Karpas-422 (cell line): ENCODE measurements around the gene PDE2A. TPM values are rescaled to one million over a fixed set of nuclear protein-coding genes. Genes with fewer than 3 reads are reported as not detected.

Experiments used
- DNase-seq: peaks from one replicate; pipeline ENCODE4 v3.0.0-alpha.2; 2015
- H2AFZ ChIP-seq: fragments of 200-600 bp; sonication (generic); 2 replicates; pipeline ENCODE4 v1.6.1; 2014; ENCODE audit warnings: antibody characterized with exemption, low read length, mixed read lengths
- H3K27ac ChIP-seq: fragments of 200-600 bp; sonication (generic); 2 replicates; pipeline ENCODE4 v1.5.1; 2014; ENCODE audit warnings: mild to moderate bottlenecking, low read length, moderate library complexity
- H3K27me3 ChIP-seq: fragments of 200-600 bp; sonication (generic); 2 replicates; pipeline ENCODE4 v1.6.1; 2014; ENCODE audit warnings: low read length, mixed read lengths
- H3K36me3 ChIP-seq: fragments of 200-600 bp; sonication (generic); 2 replicates; pipeline ENCODE4 v1.6.1; 2014; ENCODE audit warnings: low read length, mixed read lengths; ENCODE audit not compliant: insufficient read depth
- H3K4me1 ChIP-seq: fragments of 200-600 bp; sonication (generic); 2 replicates; pipeline ENCODE4 v1.6.1; 2014; ENCODE audit warnings: mild to moderate bottlenecking, low read length, mixed read lengths
- H3K4me2 ChIP-seq: fragments of 200-600 bp; sonication (generic); 2 replicates; pipeline ENCODE4 v1.6.1; 2014; ENCODE audit warnings: low read length, low read depth, mild to moderate bottlenecking; ENCODE audit not compliant: poor library complexity, severe bottlenecking
- H3K4me3 ChIP-seq: fragments of 200-600 bp; sonication (generic); 2 replicates; pipeline ENCODE4 v1.5.1; 2014; ENCODE audit warnings: mild to moderate bottlenecking, antibody characterized with exemption, low read length, mixed read lengths
- H3K79me2 ChIP-seq: fragments of 200-600 bp; sonication (generic); 2 replicates; pipeline ENCODE4 v1.6.1; 2014; ENCODE audit warnings: mild to moderate bottlenecking, low read length, mixed read lengths
- H3K9ac ChIP-seq: fragments of 200-600 bp; sonication (generic); 2 replicates; pipeline ENCODE4 v1.6.0; 2014; ENCODE audit warnings: low read length
- H3K9me2 ChIP-seq: fragments of 200-600 bp; sonication (generic), shearing (Covaris generic); replicated peaks from 2 replicates; pipeline ENCODE4 v1.6.0; 2014; ENCODE audit warnings: mild to moderate bottlenecking, low read length, moderate library complexity; ENCODE audit not compliant: insufficient read depth
- H3K9me3 ChIP-seq: fragments of 300-700, 200-600 bp; sonication (generic); 2 replicates; pipeline ENCODE4 v1.6.1; 2014; ENCODE audit warnings: low read length, mixed read lengths
- H4K20me1 ChIP-seq: fragments of 200-600 bp; sonication (generic); 2 replicates; pipeline ENCODE4 v1.6.1; 2014; ENCODE audit warnings: mild to moderate bottlenecking, antibody characterized with exemption, low read length, low read depth; ENCODE audit not compliant: insufficient read depth
- total RNA-seq: library from RNA; depleted of rRNA; stranded (reverse); fragments of >200 nt; shearing (Covaris generic); gene quantifications from 2 replicates; pipeline ENCODE4 v1.2.3, GENCODE V29; 2014; ENCODE audit warnings: low replicate concordance

The PDE2A gene
- total RNA-seq, 1 experiment from 2014 or later, result 1.8 TPM

- no peak for DNase-seq
- Histone ChIP-seq H3K27me3 (no peaks in the 10 kb centered on the region), H3K27ac (no peak overlapping the region), H3K9ac (no peak overlapping the region), H3K4me3 (no peak overlapping the region), H2AFZ (no peak overlapping the region), H3K36me3 (no peaks in the 10 kb centered on the region), H3K79me2 (no peaks in the 10 kb centered on the region), H3K4me2 (no peak overlapping the region), H3K4me1 (no peaks in the 10 kb centered on the region), H4K20me1 (no peaks in the 10 kb centered on the region), H3K9me3 (no peaks in the 10 kb centered on the region), H3K9me2 (no peaks in the 10 kb centered on the region)
Observed at GRCh38 chr11:72548463-72548862, 125.8 kb downstream of the PDE2A start.

GRCh38 chr11:72546866-72547265 lies 127.4 kb downstream of the PDE2A start:
- no peak overlapping the region for H3K27ac ChIP-seq
- no peaks in the 10 kb centered on the region for H4K20me1 ChIP-seq
- H3K36me3 ChIP-seq, result no peaks in the 10 kb centered on the region
- no peak for DNase-seq
- H3K9ac ChIP-seq, result no peak overlapping the region
- no peaks in the 10 kb centered on the region for H3K9me3 ChIP-seq
- H2AFZ ChIP-seq, result no peak overlapping the region
- H3K4me2 ChIP-seq, result no peak overlapping the region
- no peak overlapping the region for H3K4me3 ChIP-seq
- H3K27me3 ChIP-seq, result no peaks in the 10 kb centered on the region
- no peaks in the 10 kb centered on the region for H3K9me2 ChIP-seq
- H3K79me2 ChIP-seq, result no peaks in the 10 kb centered on the region
- H3K4me1 ChIP-seq, result no peaks in the 10 kb centered on the region

- Histone ChIP-seq H3K9ac (no peak overlapping the region), H2AFZ (no peak overlapping the region), H3K27ac (no peak overlapping the region), H3K27me3 (no peaks in the 10 kb centered on the region), H3K9me2 (no peaks in the 10 kb centered on the region), H4K20me1 (no peaks in the 10 kb centered on the region), H3K9me3 (no peaks in the 10 kb centered on the region), H3K4me2 (no peak overlapping the region), H3K4me1 (no peaks in the 10 kb centered on the region), H3K36me3 (no peaks in the 10 kb centered on the region), H3K4me3 (no peak overlapping the region), H3K79me2 (no peaks in the 10 kb centered on the region)
- DNase-seq, result no peak
Observed at GRCh38 chr11:72544589-72544988, 129.6 kb downstream of the PDE2A start.

GRCh38 chr11:72543849-72544542 lies 130.2 kb downstream of the PDE2A start:
- DNase-seq, result no peak
- H3K36me3 ChIP-seq, result no peaks in the 10 kb centered on the region
- H3K4me1 ChIP-seq, result no peaks in the 10 kb centered on the region

GRCh38 chr11:72541257-72541974 lies 132.8 kb downstream of the PDE2A start:
- Histone ChIP-seq H3K9me2 (no peaks in the 10 kb centered on the region), H3K4me2 (no peak overlapping the region), H3K27ac (no peak overlapping the region), H3K9ac (no peak overlapping the region), H3K4me3 (no peak overlapping the region), H3K4me1 (no peaks in the 10 kb centered on the region), H3K36me3 (no peaks in the 10 kb centered on the region), H2AFZ (no peak overlapping the region), H3K27me3 (no peaks in the 10 kb centered on the region), H3K9me3 (no peaks in the 10 kb centered on the region), H4K20me1 (no peaks in the 10 kb centered on the region), H3K79me2 (no peaks in the 10 kb centered on the region)
- DNase-seq, result no peak

More at GRCh38 chr11:72543849-72544542, 130.2 kb downstream of the PDE2A start:
- no peak overlapping the region for H2AFZ ChIP-seq
- no peaks in the 10 kb centered on the region for H3K9me2 ChIP-seq
- H3K27me3 ChIP-seq, result no peaks in the 10 kb centered on the region
- no peak overlapping the region for H3K9ac ChIP-seq
- H3K9me3 ChIP-seq, result no peaks in the 10 kb centered on the region
- no peaks in the 10 kb centered on the region for H4K20me1 ChIP-seq
- H3K79me2 ChIP-seq, result no peaks in the 10 kb centered on the region
- H3K27ac ChIP-seq, result no peak overlapping the region
- no peak overlapping the region for H3K4me3 ChIP-seq
- no peak overlapping the region for H3K4me2 ChIP-seq

- Histone ChIP-seq H3K9ac (no peak overlapping the region), H3K4me3 (no peak overlapping the region), H3K79me2 (no peaks in the 10 kb centered on the region), H3K9me2 (no peaks in the 10 kb centered on the region), H3K4me2 (no peak overlapping the region), H3K36me3 (no peaks in the 10 kb centered on the region), H3K4me1 (no peaks in the 10 kb centered on the region), H4K20me1 (no peaks in the 10 kb centered on the region), H3K9me3 (no peaks in the 10 kb centered on the region), H3K27ac (no peak overlapping the region), H3K27me3 (no peaks in the 10 kb centered on the region), H2AFZ (no peak overlapping the region)
- no peak for DNase-seq
Observed at GRCh38 chr11:72537051-72537450, 137.2 kb downstream of the PDE2A start.

GRCh38 chr11:72535194-72535547 lies 139.1 kb downstream of the PDE2A start:
- H3K9me3 ChIP-seq, result no peaks in the 10 kb centered on the region
- no peak overlapping the region for H3K4me3 ChIP-seq
- no peaks in the 10 kb centered on the region for H3K79me2 ChIP-seq
- no peaks in the 10 kb centered on the region for H3K36me3 ChIP-seq
- no peak overlapping the region for H3K27ac ChIP-seq
- no peak overlapping the region for H2AFZ ChIP-seq
- H3K4me2 ChIP-seq, result no peak overlapping the region
- no peaks in the 10 kb centered on the region for H3K9me2 ChIP-seq
- DNase-seq, result no peak
- H4K20me1 ChIP-seq, result no peaks in the 10 kb centered on the region
- no peaks in the 10 kb centered on the region for H3K4me1 ChIP-seq
- no peak overlapping the region for H3K9ac ChIP-seq
- no peaks in the 10 kb centered on the region for H3K27me3 ChIP-seq

GRCh38 chr11:72534371-72535193 lies 139.6 kb downstream of the PDE2A start:
- Histone ChIP-seq H3K27ac (no peak overlapping the region), H3K9me2 (no peaks in the 10 kb centered on the region), H3K4me2 (no peak overlapping the region), H4K20me1 (no peaks in the 10 kb centered on the region), H3K9me3 (no peaks in the 10 kb centered on the region), H3K4me1 (no peaks in the 10 kb centered on the region), H3K27me3 (no peaks in the 10 kb centered on the region), H3K9ac (no peak overlapping the region), H3K79me2 (no peaks in the 10 kb centered on the region), H2AFZ (no peak overlapping the region), H3K4me3 (no peak overlapping the region), H3K36me3 (no peaks in the 10 kb centered on the region)
- DNase-seq, result no peak
